ENCODE data around the gene GLI3. TPM values are rescaled to one million over a fixed set of nuclear protein-coding genes. Genes with fewer than 3 reads are reported as not detected.

GLI3 gene
- total RNA-seq, 1 experiment from 2014 or later: 23.1 TPM

DNA sequence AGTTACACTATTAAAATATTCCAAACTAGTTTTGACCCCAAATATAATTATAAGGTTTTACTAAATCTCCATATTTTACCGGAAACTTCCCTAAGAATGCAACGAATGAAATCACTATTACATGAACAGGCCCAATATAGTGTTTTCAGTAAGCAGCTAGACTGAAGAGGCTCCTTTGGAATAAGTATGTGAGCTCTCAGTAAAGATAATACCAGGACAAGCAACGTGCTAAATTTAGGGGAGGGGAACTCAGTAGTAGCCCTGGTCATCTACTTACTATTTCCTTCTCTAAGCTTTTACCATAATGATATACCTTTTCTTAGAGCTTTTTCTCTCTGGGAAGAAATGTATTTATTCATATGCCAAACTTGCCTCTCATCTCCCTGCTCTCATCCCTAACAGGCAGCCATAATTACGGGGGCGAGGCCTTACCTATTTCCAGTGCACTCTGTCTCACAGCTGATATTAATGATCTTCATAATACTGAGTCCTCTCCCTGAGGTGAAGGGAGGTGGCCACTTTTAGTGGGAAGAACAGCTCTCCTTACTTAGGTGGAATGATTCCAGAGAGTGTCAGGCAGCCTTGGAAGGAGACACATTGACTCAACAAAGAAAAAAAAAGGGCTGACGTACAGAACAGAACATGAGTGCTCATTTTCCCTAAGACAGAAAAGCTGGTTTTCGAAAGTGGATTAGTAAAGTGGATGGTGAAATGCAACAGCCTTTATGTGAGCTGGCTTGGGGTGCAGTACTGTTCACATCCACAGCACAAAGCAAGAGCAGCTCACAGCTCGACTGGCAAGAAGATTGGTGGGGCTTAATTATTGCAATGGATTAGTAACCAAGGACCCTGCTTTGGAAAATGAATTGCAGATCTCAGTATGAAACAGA is 165.4 kb downstream of the GLI3 start:
- BruUV-seq (replicated peaks): no TSS peak
- peaks cover 39% of the 10 kb centered on the region for H3K36me3 Mint-ChIP-seq (ENCODE audit: insufficient read depth, unreplicated experiment)
- no peaks in the 10 kb centered on the region for H3K27me3 Mint-ChIP-seq (ENCODE audit: insufficient read depth, unreplicated experiment)
- peak overlapping the region; percentile 84 for H3K27ac Mint-ChIP-seq (ENCODE audit: low read depth, unreplicated experiment)
- peak overlapping the region; percentile 26 for H3K4me3 Mint-ChIP-seq (ENCODE audit: unreplicated experiment)
- H3K4me1 Mint-ChIP-seq (ENCODE audit: insufficient read depth, unreplicated experiment): peaks cover 46% of the 10 kb centered on the region
- TF ChIP-seq, protein P1, sequence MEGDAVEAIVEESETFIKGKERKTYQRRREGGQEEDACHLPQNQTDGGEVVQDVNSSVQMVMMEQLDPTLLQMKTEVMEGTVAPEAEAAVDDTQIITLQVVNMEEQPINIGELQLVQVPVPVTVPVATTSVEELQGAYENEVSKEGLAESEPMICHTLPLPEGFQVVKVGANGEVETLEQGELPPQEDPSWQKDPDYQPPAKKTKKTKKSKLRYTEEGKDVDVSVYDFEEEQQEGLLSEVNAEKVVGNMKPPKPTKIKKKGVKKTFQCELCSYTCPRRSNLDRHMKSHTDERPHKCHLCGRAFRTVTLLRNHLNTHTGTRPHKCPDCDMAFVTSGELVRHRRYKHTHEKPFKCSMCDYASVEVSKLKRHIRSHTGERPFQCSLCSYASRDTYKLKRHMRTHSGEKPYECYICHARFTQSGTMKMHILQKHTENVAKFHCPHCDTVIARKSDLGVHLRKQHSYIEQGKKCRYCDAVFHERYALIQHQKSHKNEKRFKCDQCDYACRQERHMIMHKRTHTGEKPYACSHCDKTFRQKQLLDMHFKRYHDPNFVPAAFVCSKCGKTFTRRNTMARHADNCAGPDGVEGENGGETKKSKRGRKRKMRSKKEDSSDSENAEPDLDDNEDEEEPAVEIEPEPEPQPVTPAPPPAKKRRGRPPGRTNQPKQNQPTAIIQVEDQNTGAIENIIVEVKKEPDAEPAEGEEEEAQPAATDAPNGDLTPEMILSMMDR (IDR thresholded peaks at IDR 0.05; ENCODE audit: unreplicated experiment): no peak
- intact Hi-C loops (cut with micrococcal nuclease): loop anchor here (2.0 kb wide), 1 partner anchor 165 kb away; the partner anchor contains the start of gene GLI3
- H3K9me3 Mint-ChIP-seq (ENCODE audit: unreplicated experiment): no peaks in the 10 kb centered on the region
- DNase-seq (ENCODE audit: unreplicated experiment): peak; percentile 65
- POLR2A ChIA-PET: interaction anchor here (0.6 to 2.5 kb wide), 28 partner anchors 10 to 1929 kb away, joined by 3 to 22 read pairs (median 3); partner anchors contain the start of gene GLI3
- CTCF ChIA-PET: interaction anchor here (0.6 to 2.0 kb wide), 27 partner anchors 13 to 1584 kb away, joined by 3 to 14 read pairs (median 4); no protein-coding TSS in a partner anchor

DNA sequence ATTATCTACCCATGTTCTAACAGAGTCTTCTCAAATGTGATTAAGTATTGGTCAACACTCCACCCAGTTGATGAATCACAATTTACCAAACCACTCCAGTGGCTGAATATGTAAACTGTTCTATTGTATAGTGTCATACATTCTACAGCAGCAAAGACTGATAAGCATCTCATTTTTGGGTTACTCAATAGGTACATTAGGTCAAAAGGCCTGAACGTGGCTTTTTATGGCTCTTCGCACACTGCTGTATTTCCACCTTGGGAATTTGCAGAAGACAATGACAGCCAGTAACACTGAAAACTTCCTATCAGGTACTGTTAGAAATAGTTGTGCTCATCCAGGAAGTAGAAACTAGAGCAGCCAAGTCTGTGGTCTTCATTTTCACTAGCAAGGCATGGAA is 166.9 kb downstream of the GLI3 start:
- intact Hi-C loops (cut with micrococcal nuclease): loop anchor here (2.0 kb wide), 1 partner anchor 167 kb away; the partner anchor contains the start of gene GLI3
- Mint-ChIP-seq H3K27ac (ENCODE audit: low read depth, unreplicated experiment) (peak overlapping the region; percentile 84), H3K36me3 (ENCODE audit: insufficient read depth, unreplicated experiment) (peaks cover 26% of the 10 kb centered on the region), H3K4me1 (ENCODE audit: insufficient read depth, unreplicated experiment) (peaks cover 46% of the 10 kb centered on the region), H3K4me3 (ENCODE audit: unreplicated experiment) (peak overlapping the region; percentile 11), H3K27me3 (ENCODE audit: insufficient read depth, unreplicated experiment) (no peaks in the 10 kb centered on the region), H3K9me3 (ENCODE audit: unreplicated experiment) (no peaks in the 10 kb centered on the region)
- TF ChIP-seq, protein P1 (IDR thresholded peaks at IDR 0.05; ENCODE audit: unreplicated experiment): no peak
- POLR2A ChIA-PET: interaction anchor here (0.8 to 2.5 kb wide), 6 partner anchors 8 to 164 kb away, joined by 3 to 22 read pairs (median 4); no protein-coding TSS in a partner anchor
- no TSS peak for BruUV-seq (replicated peaks)
- peak; percentile 73 for DNase-seq (ENCODE audit: unreplicated experiment)
- CTCF ChIA-PET: interaction anchor here (0.6 to 1.2 kb wide), 6 partner anchors 10 to 815 kb away, joined by 3 to 6 read pairs (median 4); no protein-coding TSS in a partner anchor

DNA sequence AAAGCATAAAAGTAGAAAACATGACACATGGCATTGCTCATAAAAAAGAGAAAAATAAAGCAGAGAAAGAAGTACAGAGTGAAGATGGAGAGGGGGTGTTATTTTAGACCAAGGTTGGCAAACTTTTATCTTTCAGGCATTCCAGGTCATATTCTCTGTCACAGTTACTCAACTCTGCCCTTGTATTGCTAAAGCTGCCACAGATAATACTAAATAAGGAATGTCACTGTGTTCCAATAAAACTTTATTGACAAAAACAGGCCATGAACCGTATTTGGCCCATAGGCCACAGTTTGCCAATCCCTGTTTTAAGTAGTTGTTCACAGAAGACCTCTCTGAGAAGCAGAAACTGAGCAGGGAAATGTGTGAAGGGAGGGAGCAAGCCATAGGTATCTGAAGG is 167.4 kb downstream of the GLI3 start:
- CTCF ChIA-PET: interaction anchor here (1.2 kb wide), 1 partner anchor 114 kb away, joined by 3 read pairs; no protein-coding TSS in a partner anchor

More for the DNA sequence above, 167.4 kb downstream of the GLI3 start:
- TF ChIP-seq, protein P1 (IDR thresholded peaks at IDR 0.05; ENCODE audit: unreplicated experiment): no peak
- Mint-ChIP-seq H3K9me3 (ENCODE audit: unreplicated experiment) (no peaks in the 10 kb centered on the region), H3K4me1 (ENCODE audit: insufficient read depth, unreplicated experiment) (peaks cover 46% of the 10 kb centered on the region), H3K4me3 (ENCODE audit: unreplicated experiment) (peak overlapping the region; percentile 11), H3K36me3 (ENCODE audit: insufficient read depth, unreplicated experiment) (peaks cover 22% of the 10 kb centered on the region), H3K27me3 (ENCODE audit: insufficient read depth, unreplicated experiment) (no peaks in the 10 kb centered on the region), H3K27ac (ENCODE audit: low read depth, unreplicated experiment) (peak overlapping the region; percentile 84)
- no peak for DNase-seq (ENCODE audit: unreplicated experiment)
- intact Hi-C loops (cut with micrococcal nuclease): no loop called here
- POLR2A ChIA-PET: interaction anchor here (1.2 to 1.5 kb wide), 3 partner anchors 15 to 128 kb away, joined by 3 to 5 read pairs (median 3); no protein-coding TSS in a partner anchor
- no TSS peak for BruUV-seq (replicated peaks)

Measured in MCF 10A (cell line).